HUDEP-2 (cell line): ENCODE results near the gene DNASE2.
"Not testable (repeated sequence)": the region's sequence is repeated elsewhere in the genome, so short reads cannot be mapped to it uniquely, and the experiment has no call there.

Source experiments
- DNase-seq, 76 experiments: peaks; one replicate each; lab custom pipeline; 2025; ENCODE audit not compliant: unreplicated experiment in 76 of 76; lab: John Stamatoyannopoulos, UW

The DNASE2 gene, protein sequence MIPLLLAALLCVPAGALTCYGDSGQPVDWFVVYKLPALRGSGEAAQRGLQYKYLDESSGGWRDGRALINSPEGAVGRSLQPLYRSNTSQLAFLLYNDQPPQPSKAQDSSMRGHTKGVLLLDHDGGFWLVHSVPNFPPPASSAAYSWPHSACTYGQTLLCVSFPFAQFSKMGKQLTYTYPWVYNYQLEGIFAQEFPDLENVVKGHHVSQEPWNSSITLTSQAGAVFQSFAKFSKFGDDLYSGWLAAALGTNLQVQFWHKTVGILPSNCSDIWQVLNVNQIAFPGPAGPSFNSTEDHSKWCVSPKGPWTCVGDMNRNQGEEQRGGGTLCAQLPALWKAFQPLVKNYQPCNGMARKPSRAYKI

GRCh38 chr19:12881172-12881808 is at the start of gene DNASE2:
Gene DNASE2 (minus strand): TSS chr19:12881449. CDS start chr19:12881375, 74 bp downstream.
- peak in 75 of 76 experiments; percentile 72 to 99 (median 98) for DNase-seq

DNA sequence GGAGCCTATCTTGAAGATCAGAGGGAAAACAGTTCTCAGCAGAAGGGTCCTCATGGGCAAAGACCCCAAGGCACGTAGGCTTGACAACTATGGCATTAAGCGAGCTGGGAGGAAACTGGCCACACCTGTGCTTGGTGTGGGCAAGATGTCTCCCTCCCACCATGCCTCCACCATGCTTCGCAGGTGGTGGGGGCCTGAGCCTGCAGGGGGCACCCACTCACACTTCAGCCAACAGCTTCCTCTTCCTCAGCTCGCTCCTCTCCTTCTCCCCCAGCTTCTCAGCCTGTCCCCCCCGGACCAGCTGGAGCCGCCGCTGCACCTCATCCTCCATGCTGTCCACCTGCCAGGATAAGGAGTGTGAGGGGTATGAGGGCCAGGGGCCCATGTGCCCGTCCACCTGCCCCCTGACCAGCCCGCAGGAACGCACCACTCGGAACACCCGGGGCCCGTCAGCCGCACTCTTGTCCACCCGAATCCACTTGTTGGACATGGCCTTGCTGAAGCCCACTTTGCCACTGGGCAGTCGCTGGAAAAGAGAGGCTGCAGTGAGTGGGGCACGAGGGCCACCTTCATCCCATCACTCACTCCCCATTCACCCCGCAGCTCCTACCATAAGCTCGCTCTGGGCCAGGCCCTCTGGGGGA is 48.9 kb upstream of the DNASE2 start:
- DNase-seq, result peak in 1 of 76 experiments; percentile 19

DNA sequence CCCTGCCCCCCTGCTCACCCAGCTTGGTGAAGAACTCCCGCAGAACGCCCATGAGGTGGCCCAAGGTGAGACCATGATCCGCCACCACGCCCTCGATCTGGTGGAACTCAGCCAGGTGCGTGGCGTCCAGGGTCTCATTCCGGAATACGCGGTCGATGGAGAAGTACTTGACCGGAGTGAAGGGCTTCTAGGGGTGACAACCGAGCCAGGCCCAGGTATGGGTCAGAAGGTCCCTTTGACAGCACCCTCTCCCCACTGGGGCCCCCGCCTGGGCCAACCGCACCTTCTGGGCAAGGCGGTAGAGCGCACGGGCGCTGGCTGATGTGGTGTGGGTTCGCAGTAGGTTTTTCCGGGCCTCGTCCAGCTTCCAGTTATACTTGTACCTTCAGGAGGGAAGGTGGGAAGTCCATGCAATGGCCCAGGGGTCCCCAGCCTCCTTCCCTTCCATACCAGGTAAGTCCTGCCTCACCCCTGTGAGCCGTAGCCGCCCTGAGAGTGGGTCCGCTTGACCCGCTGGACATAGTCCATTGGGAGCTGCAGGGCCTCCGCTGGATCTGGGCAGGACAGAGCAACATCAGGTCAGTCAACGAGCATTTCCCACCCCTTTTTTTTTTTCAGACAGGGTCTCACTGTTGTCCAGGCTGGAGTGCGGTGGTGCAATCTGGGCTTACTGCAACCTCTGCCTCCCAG is 43.5 kb upstream of the DNASE2 start:
- no peak for DNase-seq

- no peak for DNase-seq
Measured at GRCh38 chr19:12922959-12923358, 41.7 kb upstream of the DNASE2 start.

DNA sequence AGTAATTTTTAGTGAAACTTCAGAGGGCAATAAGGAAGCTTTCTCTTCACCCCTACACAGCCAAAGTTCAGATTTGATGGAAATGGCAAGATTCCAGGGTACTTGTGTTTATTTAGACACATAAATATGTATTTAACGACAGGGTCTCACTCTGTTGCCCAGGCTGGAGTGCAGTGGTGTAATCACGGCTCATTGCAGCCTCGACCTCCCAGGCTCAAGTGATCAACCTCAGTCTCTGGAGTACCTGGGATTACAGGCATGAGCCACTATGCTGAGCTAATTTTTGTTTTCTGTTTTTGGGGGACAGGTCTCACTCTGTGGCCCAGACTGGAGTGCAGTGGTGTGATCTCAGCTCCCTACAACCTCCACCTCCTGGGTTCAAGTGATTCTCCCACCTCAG is 39.8 kb upstream of the DNASE2 start:
- no peak for DNase-seq

GRCh38 chr19:12918253-12918652 is 37.0 kb upstream of the DNASE2 start:
- DNase-seq, result no peak

- not testable (repeated sequence) for DNase-seq
Measured at GRCh38 chr19:12915860-12916259, 34.6 kb upstream of the DNASE2 start.

DNA sequence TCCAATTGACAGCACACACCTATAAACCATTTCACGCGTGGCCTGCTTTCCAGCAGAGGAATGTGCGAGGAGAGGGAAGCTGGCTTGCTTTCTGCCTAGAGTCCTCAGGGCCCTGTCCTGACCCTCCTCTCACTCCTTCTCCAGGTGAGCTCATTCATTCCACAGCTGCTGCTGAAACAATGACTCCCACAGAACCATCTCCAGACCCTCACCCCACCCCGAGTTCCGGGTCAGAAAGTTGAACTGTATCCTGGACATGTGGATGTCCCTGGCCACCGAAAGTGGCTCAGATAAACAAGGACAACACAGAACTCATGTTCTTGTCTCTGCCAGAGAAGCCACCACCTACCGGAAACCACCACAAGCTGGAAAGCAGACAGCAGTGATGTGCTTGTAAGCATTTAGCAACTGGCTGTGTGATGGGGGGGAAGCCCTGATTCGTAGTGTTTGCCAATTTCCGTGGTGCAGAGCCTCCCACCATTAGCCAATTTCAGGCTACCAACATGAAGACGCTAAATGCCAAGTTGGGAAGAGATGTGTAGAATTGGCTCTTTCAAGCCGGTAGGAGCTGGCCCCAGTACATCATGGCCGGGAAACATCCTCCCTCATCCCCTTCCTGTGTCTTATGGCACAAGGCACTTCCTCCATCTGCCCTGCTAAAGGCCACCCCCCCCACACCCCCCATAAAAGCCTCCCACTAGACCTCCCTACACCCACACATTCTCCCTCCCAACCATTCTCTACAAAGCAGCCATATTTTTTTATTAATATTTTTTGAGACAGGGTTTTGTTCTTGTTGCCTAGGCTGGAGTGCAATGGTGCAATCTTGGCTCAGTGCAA is 32.8 kb upstream of the DNASE2 start:
- no peak for DNase-seq

GRCh38 chr19:12913011-12913561 is 31.8 kb upstream of the DNASE2 start:
- DNase-seq, result no peak

GRCh38 chr19:12912571-12912970 is 31.3 kb upstream of the DNASE2 start:
- no peak for DNase-seq

- no peak for DNase-seq
Measured at GRCh38 chr19:12907166-12907565, 25.9 kb upstream of the DNASE2 start.

DNA sequence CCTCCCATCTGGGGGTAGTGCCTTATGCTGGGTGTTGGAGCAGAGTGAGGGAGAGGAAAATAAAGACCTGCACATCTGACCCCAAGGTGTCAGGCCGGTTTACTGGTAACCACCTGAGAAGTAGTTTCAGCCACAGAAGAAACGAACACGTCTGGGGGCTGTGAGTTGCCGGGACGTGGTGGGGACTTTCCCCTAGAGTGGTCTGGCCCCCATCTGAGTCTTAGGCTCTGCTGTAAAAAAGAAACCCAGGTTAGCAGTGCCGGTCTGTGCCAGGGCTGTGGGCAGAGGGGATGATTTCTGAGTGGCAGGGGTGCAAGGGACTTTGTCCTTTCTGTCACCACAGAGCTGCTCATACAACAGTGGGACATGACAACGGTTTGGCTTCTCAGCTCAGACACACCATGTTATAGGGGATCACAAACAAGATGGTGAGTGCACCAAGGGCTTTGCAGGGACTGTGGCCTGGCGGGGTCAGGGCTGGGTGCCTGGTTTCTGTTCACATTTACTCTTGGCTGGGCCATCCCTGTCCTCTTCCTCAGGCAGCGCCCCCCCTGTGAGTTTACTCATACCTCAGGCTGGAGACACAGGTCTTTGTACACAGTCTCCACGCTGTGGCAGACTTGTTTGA is 18.8 kb upstream of the DNASE2 start:
- DNase-seq, result no peak

DNA sequence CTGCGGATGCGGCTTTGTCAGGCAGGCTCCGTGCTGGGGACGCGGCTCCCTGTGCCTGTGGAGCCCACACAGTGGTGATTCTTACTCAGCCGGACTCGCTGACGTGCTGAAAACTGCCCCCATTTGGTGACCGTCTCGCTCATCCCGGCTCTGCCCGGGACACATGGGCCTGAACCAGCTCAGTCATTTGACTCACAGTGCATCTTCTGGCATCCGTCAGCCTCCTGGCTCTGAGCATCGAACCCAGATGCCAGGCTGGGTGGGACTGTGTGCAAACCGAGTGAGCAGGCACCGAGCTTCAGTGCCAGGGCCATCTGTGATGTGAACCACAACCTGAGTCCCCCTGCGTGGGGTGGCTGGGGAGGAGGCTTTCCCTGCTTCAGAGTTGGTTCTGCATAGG is 15.2 kb upstream of the DNASE2 start:
- DNase-seq, result no peak

- no peak for DNase-seq
Measured at GRCh38 chr19:12893582-12893981, 12.3 kb upstream of the DNASE2 start.

DNA sequence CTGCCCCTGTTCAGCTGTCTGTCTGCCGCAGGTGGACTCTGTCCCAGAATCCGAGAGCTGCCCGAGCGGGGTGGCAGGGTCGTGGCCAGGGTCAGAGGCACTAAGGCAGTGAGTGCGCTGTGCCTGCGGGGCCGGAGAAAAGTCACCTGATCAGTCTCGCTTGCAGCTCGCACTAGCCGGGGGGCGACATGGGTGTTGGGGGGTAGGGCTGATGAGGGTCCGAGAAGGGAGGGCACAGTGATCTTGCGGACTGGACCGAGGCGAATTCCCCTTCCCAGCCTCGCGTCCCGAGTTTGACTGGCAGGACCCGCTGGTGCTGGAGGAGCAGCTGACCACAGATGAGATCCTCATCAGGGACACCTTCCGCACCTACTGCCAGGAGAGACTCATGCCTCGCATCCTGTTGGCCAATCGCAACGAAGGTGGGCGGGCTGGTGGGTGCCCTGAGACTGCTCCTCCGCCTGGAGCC is 10.3 kb upstream of the DNASE2 start:
- DNase-seq, result peak in 2 of 76 experiments; percentile 14 to 24

- DNase-seq, result peak in 75 of 76 experiments; percentile 75 to 100 (median 99)
Measured at GRCh38 chr19:12890787-12891552, 9.7 kb upstream of the DNASE2 start, which contains the start of gene GCDH. Gene GCDH (plus strand): TSS chr19:12891160. CDS start chr19:12891305, 145 bp downstream.

- not testable (repeated sequence) for DNase-seq
Measured at GRCh38 chr19:12890299-12890786, 9.1 kb upstream of the DNASE2 start.

DNA sequence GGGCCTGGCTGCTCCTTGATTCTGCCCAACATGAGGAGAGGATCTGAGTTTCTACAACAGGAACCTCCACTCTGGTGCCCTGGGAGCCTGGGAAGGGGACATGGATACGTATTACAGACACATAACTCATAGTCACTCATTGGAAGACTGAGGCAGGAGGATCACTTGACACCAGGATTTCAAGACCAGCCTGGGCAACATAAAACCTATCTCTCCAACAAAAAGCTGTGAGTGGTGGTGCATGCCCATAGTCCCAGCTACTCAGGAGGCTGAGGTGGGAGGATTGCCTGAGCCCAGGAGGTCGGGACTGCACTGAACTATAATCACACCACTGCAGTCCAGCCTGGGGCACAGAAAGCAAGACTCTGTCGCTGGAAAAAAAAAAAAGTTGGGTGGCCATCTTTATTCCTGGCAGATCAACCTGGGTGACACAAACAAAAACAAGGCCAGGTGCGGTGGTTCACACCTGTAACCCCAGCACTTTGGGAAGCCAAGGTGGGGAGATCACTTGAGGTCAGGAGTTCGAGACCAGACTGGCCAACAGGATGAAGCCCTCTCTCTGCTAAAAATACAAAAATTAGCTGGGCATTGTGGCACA is 6.9 kb upstream of the DNASE2 start:
- peak in 17 of 76 experiments; percentile 9 to 67 (median 50) for DNase-seq
